Gastrocnemius medialis (tissue), 4 donors: ENCODE measurements around the gene REG4. TPM values are rescaled to one million over a fixed set of nuclear protein-coding genes. Genes with fewer than 3 reads are reported as not detected.

Experiments used
- ATAC-seq, 2 donors: fragments of 150-250 bp; one replicate each; pipeline ENCODE4 v1.9.1; 2016
- DNase-seq, 2 donors: peaks; one replicate each; pipeline ENCODE4 v3.0.0-alpha.2; 2019
- H3K27ac ChIP-seq, 4 donors: fragments of 200-600 bp; sonication (generic); 1 replicate in 1 of 4; 2 replicates in 3 of 4; pipeline ENCODE4 v1.5.1; 2016 to 2018; ENCODE audit warnings: mild to moderate bottlenecking in 2 of 4, moderate library complexity in 1 of 4
- H3K27me3 ChIP-seq, 3 donors: fragments of 200-600 bp; sonication (generic) in 2 of 3; 1 replicate in 1 of 3; 2 replicates in 2 of 3; pipeline versions ENCODE4 v1.5.1 to v1.6.0; 2016 to 2019; ENCODE audit warnings: mild to moderate bottlenecking in 1 of 3, moderate library complexity in 1 of 3
- H3K36me3 ChIP-seq, 2 donors: fragments of 200-600 bp; sonication (generic) in 1 of 2; one replicate each; pipeline ENCODE4 v1.5.1; 2017 to 2018
- H3K4me1 ChIP-seq, 2 donors: fragments of 200-600 bp; sonication (generic) in 1 of 2; one replicate each; pipeline ENCODE4 v1.5.1; 2016 to 2017; ENCODE audit warnings: mild to moderate bottlenecking in 2 of 2
- H3K4me3 ChIP-seq, 4 donors: fragments of 200-600 bp; sonication (generic) in 3 of 4; 1 replicate in 1 of 4; 2 replicates in 3 of 4; pipeline ENCODE4 v1.5.1; 2016 to 2019; ENCODE audit warnings: mild to moderate bottlenecking in 2 of 4
- H3K9me3 ChIP-seq, 3 donors: fragments of 200-600 bp; sonication (generic) in 2 of 3; 1 replicate in 1 of 3; 2 replicates in 2 of 3; pipeline ENCODE4 v1.5.1; 2016 to 2019
- POLR2A ChIP-seq, 2 donors: fragments of 450-650 bp; IDR thresholded peaks; one replicate each; pipeline ENCODE4 v1.6.1; 2017; ENCODE audit warnings: antibody characterized with exemption in 2 of 2, mild to moderate bottlenecking in 2 of 2, moderate library complexity in 2 of 2
- in situ Hi-C, 4 donors: fragments of 200-750 bp; cut with MboI; loops; one replicate each; pipeline versions ENCODE4 v1.15.0 to v1.8.0; 2017; ENCODE audit warnings: low sequenced_read_pairs in 4 of 4
- intact Hi-C: fragments of 100-400 bp; cut with DNase I; formaldehyde crosslinking; loops from one replicate; pipeline ENCODE4 v1.15.1; 2023; ENCODE audit warnings: low total_unique reads
- total RNA-seq, 4 donors: library from RNA; depleted of rRNA; stranded (reverse); fragments of >200 nt; gene quantifications; one replicate each; pipeline versions ENCODE4 v1.1.0 to v1.2.3, GENCODE V29; 2016
- TF ChIP-seq, protein P1 (sequence below), 5 experiments: fragments of 450-650 bp in 3 of 5; fragments of 200-600 bp in 2 of 5; sonication (generic) in 2 of 5; IDR thresholded peaks in 4 of 5; conservative IDR thresholded peaks in 1 of 5; 1 replicate in 4 of 5; 2 replicates in 1 of 5; pipeline ENCODE4 v1.5.1; 2016 to 2019; ENCODE audit warnings: antibody characterized with exemption in 5 of 5, mild to moderate bottlenecking in 3 of 5, moderate library complexity in 3 of 5

REG4 gene
- total RNA-seq, 4 donors from 2014 or later = not detected

- TF ChIP-seq POLR2A (IDR thresholded peaks at IDR 0.05) = no peak
- TF ChIP-seq, protein P1, sequence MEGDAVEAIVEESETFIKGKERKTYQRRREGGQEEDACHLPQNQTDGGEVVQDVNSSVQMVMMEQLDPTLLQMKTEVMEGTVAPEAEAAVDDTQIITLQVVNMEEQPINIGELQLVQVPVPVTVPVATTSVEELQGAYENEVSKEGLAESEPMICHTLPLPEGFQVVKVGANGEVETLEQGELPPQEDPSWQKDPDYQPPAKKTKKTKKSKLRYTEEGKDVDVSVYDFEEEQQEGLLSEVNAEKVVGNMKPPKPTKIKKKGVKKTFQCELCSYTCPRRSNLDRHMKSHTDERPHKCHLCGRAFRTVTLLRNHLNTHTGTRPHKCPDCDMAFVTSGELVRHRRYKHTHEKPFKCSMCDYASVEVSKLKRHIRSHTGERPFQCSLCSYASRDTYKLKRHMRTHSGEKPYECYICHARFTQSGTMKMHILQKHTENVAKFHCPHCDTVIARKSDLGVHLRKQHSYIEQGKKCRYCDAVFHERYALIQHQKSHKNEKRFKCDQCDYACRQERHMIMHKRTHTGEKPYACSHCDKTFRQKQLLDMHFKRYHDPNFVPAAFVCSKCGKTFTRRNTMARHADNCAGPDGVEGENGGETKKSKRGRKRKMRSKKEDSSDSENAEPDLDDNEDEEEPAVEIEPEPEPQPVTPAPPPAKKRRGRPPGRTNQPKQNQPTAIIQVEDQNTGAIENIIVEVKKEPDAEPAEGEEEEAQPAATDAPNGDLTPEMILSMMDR (IDR thresholded peaks at IDR 0.05 in 4 of 5, conservative IDR thresholded peaks at IDR 0.05 in 1 of 5) = no peak
- no peaks in the 10 kb centered on the region for H3K27me3 ChIP-seq
- intact Hi-C loops = no loop called here
- no peak for ATAC-seq
- no peak overlapping the region for H3K27ac ChIP-seq
- H3K4me3 ChIP-seq = no peak overlapping the region
- no peaks in the 10 kb centered on the region for H3K9me3 ChIP-seq
- in situ Hi-C loops = no loop called here
- no peak for DNase-seq
- no peaks in the 10 kb centered on the region for H3K36me3 ChIP-seq
- no peaks in the 10 kb centered on the region for H3K4me1 ChIP-seq
These were observed 27.7 kb downstream of the REG4 start for GRCh38 chr1:119783354-119784185.

GRCh38 chr1:119782631-119783325 lies 28.5 kb downstream of the REG4 start:
- no peaks in the 10 kb centered on the region for H3K27me3 ChIP-seq
- ATAC-seq (no peak), DNase-seq (no peak)
- no peak overlapping the region for H3K27ac ChIP-seq
- in situ Hi-C loops = no loop called here
- intact Hi-C loops = no loop called here
- TF ChIP-seq, protein P1 (IDR thresholded peaks at IDR 0.05 in 4 of 5, conservative IDR thresholded peaks at IDR 0.05 in 1 of 5) = no peak
- no peak for TF ChIP-seq POLR2A (IDR thresholded peaks at IDR 0.05)
- no peaks in the 10 kb centered on the region for H3K4me1 ChIP-seq
- H3K36me3 ChIP-seq = no peaks in the 10 kb centered on the region
- H3K9me3 ChIP-seq = no peaks in the 10 kb centered on the region
- no peak overlapping the region for H3K4me3 ChIP-seq

GRCh38 chr1:119781434-119782210 lies 29.6 kb downstream of the REG4 start:
- in situ Hi-C loops = no loop called here
- intact Hi-C loops = no loop called here
- Histone ChIP-seq H3K36me3 (no peaks in the 10 kb centered on the region), H3K4me3 (no peak overlapping the region), H3K4me1 (no peaks in the 10 kb centered on the region), H3K27me3 (no peaks in the 10 kb centered on the region), H3K9me3 (no peaks in the 10 kb centered on the region), H3K27ac (no peak overlapping the region)
- TF ChIP-seq, protein P1 (IDR thresholded peaks at IDR 0.05 in 4 of 5, conservative IDR thresholded peaks at IDR 0.05 in 1 of 5) = no peak
- TF ChIP-seq POLR2A (IDR thresholded peaks at IDR 0.05) = no peak
- ATAC-seq = no peak
- DNase-seq = no peak

- H3K27me3 ChIP-seq = no peaks in the 10 kb centered on the region
- no peaks in the 10 kb centered on the region for H3K36me3 ChIP-seq
- no peak for ATAC-seq
- H3K9me3 ChIP-seq = no peaks in the 10 kb centered on the region
- peak overlapping the region in 1 of 4 donors; percentile 14 for H3K4me3 ChIP-seq
- in situ Hi-C loops = no loop called here
- intact Hi-C loops = no loop called here
- DNase-seq = no peak
- TF ChIP-seq POLR2A (IDR thresholded peaks at IDR 0.05) = no peak
- TF ChIP-seq, protein P1 (IDR thresholded peaks at IDR 0.05 in 4 of 5, conservative IDR thresholded peaks at IDR 0.05 in 1 of 5) = no peak
- H3K4me1 ChIP-seq = no peaks in the 10 kb centered on the region
- H3K27ac ChIP-seq = no peak overlapping the region
These were observed 31.3 kb downstream of the REG4 start for GRCh38 chr1:119779869-119780356.
